ENCODE results near the gene CPNE9. TPM values are rescaled to one million over a fixed set of nuclear protein-coding genes. Genes with fewer than 3 reads are reported as not detected.

The CPNE9 gene
- total RNA-seq, 4 donors from 2014 or later: not detected

GRCh38 chr3:9718118-9718517 lies 14.5 kb downstream of the CPNE9 start:
- Histone ChIP-seq H3K27me3 (no peaks in the 10 kb centered on the region), H3K4me1 (no peaks in the 10 kb centered on the region), H3K4me3 (no peak overlapping the region), H3K9me3 (no peaks in the 10 kb centered on the region), H3K36me3 (no peaks in the 10 kb centered on the region), H3K27ac (no peak overlapping the region)
- intact Hi-C loops (cut with DNase I; ENCODE audit: low total_unique reads) (no loop called here), in situ Hi-C loops (cut with MboI; ENCODE audit: low sequenced_read_pairs in 4 of 4) (no loop called here)
- DNase-seq (no peak), ATAC-seq (no peak)
- TF ChIP-seq POLR2A (IDR thresholded peaks at IDR 0.05): no peak
- TF ChIP-seq CTCF (IDR thresholded peaks at IDR 0.05 in 4 of 5, conservative IDR thresholded peaks at IDR 0.05 in 1 of 5): no peak

DNA sequence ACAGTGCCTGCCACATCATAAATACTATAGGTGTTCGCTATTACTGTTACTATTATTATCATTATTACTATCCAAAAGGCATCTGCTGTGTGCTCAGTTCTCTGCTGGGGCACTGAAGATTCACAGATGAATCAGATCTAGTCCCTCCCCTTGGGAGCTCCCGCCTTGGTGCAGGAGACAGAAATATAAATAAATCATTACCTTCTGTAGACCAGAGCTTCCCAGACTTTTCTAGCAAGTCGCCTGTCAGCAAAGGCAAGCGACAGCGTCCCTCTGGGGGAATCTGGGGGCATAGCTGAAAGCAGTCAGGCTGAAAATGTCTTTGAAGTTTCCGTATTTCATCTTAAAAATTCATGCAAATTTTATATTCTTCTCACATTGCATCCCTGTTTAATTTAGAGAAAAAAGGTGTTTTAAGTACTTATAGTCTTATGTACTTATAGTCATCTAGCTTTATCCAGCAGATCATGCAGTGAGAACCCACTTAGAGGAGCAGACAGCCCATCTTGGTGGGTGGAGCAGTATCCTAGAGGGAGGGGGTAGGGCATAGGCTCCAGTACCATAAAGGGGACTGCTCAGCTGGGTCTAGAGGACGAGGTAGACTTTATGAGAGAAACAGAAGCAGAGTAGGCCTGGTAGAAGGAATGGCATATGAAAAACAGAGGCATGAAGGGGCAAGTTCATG lies 17.5 kb downstream of the CPNE9 start:
- no peaks in the 10 kb centered on the region for H3K4me1 ChIP-seq
- intact Hi-C loops (cut with DNase I; ENCODE audit: low total_unique reads): no loop called here
- H3K27me3 ChIP-seq: no peaks in the 10 kb centered on the region
- no peaks in the 10 kb centered on the region for H3K36me3 ChIP-seq
- DNase-seq (no peak), ATAC-seq (no peak)
- no peak overlapping the region for H3K27ac ChIP-seq
- H3K4me3 ChIP-seq: no peak overlapping the region
- H3K9me3 ChIP-seq: no peaks in the 10 kb centered on the region
- in situ Hi-C loops (cut with MboI; ENCODE audit: low sequenced_read_pairs in 4 of 4): no loop called here
- TF ChIP-seq CTCF (IDR thresholded peaks at IDR 0.05 in 4 of 5, conservative IDR thresholded peaks at IDR 0.05 in 1 of 5) (no peak), POLR2A (IDR thresholded peaks at IDR 0.05) (no peak)

DNA sequence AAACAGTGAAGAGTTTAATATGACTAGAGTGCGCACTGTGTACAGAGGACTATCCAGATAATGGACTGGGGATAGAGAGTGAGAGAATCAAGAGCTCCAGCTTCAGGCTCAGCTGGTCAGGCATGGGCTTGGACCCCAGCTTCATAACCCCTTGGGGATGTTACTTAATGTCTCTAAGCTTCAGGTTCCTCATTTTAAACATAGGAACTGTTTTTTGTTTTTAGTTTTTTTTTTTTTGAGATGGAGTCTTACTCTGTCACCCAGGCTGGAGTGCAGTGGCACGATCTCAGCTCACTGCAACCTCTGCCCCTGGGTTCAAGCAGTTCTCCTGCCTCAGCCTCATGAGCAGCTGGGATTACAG lies 18.0 kb downstream of the CPNE9 start:
- Histone ChIP-seq H3K27me3 (no peaks in the 10 kb centered on the region), H3K27ac (no peak overlapping the region), H3K4me3 (no peak overlapping the region), H3K9me3 (no peaks in the 10 kb centered on the region), H3K4me1 (no peaks in the 10 kb centered on the region), H3K36me3 (no peaks in the 10 kb centered on the region)
- in situ Hi-C loops (cut with MboI; ENCODE audit: low sequenced_read_pairs in 4 of 4) (no loop called here), intact Hi-C loops (cut with DNase I; ENCODE audit: low total_unique reads) (no loop called here)
- DNase-seq (no peak), ATAC-seq (no peak)
- TF ChIP-seq POLR2A (IDR thresholded peaks at IDR 0.05) (no peak), CTCF (IDR thresholded peaks at IDR 0.05 in 4 of 5, conservative IDR thresholded peaks at IDR 0.05 in 1 of 5) (no peak)

- TF ChIP-seq POLR2A (IDR thresholded peaks at IDR 0.05): no peak
- TF ChIP-seq CTCF (IDR thresholded peaks at IDR 0.05 in 4 of 5, conservative IDR thresholded peaks at IDR 0.05 in 1 of 5): no peak
- no peak for DNase-seq
- intact Hi-C loops (cut with DNase I; ENCODE audit: low total_unique reads) (no loop called here), in situ Hi-C loops (cut with MboI; ENCODE audit: low sequenced_read_pairs in 4 of 4) (no loop called here)
- Histone ChIP-seq H3K27ac (no peak overlapping the region), H3K4me3 (no peak overlapping the region), H3K36me3 (no peaks in the 10 kb centered on the region), H3K27me3 (no peaks in the 10 kb centered on the region), H3K9me3 (no peaks in the 10 kb centered on the region), H3K4me1 (peaks cover 0 to 4% of the 10 kb centered on the region in 2 donors)
- no peak for ATAC-seq
These were observed 22.3 kb downstream of the CPNE9 start for GRCh38 chr3:9725775-9726515.
